ENCODE results near the gene SAMD4B.

GRCh38 chr19:39352381-39353255, 10.4 kb downstream of the SAMD4B start:
- TF ChIP-seq CTCF (IDR thresholded peaks at IDR 0.05) (no peak), POLR2A (IDR thresholded peaks at IDR 0.05) (no peak)

All from thyroid gland (tissue), 4 donors.